ENCODE data around the gene ART1. TPM values are rescaled to one million over a fixed set of nuclear protein-coding genes. Genes with fewer than 3 reads are reported as not detected.

The ART1 gene
- total RNA-seq, 4 donors from 2014 or later: not detected

- TF ChIP-seq CTCF (IDR thresholded peaks at IDR 0.05; ENCODE audit: low read depth): no peak
Measured at GRCh38 chr11:3655547-3655946, 10.6 kb downstream of the ART1 start.

GRCh38 chr11:3658252-3658651 is 13.3 kb downstream of the ART1 start:
- TF ChIP-seq CTCF (IDR thresholded peaks at IDR 0.05; ENCODE audit: low read depth): no peak

GRCh38 chr11:3659595-3660515 is 14.9 kb downstream of the ART1 start:
- no peak for TF ChIP-seq CTCF (IDR thresholded peaks at IDR 0.05; ENCODE audit: low read depth)

- TF ChIP-seq CTCF (IDR thresholded peaks at IDR 0.05; ENCODE audit: low read depth): no peak
Measured at GRCh38 chr11:3660960-3661359, 16.0 kb downstream of the ART1 start.

- no peak for TF ChIP-seq CTCF (IDR thresholded peaks at IDR 0.05; ENCODE audit: low read depth)
Measured at GRCh38 chr11:3662856-3663255, 17.9 kb downstream of the ART1 start.

GRCh38 chr11:3664032-3664630 is 19.2 kb downstream of the ART1 start:
- TF ChIP-seq CTCF (IDR thresholded peaks at IDR 0.05; ENCODE audit: low read depth): no peak

- no peak for TF ChIP-seq CTCF (IDR thresholded peaks at IDR 0.05; ENCODE audit: low read depth)
Measured at GRCh38 chr11:3665336-3666022, 20.6 kb downstream of the ART1 start.

Data from subcutaneous adipose tissue (tissue), 4 donors.